HG02885 (cell line): ENCODE results near the gene SPATA6L.

Experiments
- ATAC-seq: cut with Tn5 transposase; IDR thresholded peaks from one replicate; pipeline ENCODE4 v1.9.1; 2021; ENCODE audit warnings: mild to moderate bottlenecking; ENCODE audit not compliant: unreplicated experiment, poor library complexity

SPATA6L gene

DNA sequence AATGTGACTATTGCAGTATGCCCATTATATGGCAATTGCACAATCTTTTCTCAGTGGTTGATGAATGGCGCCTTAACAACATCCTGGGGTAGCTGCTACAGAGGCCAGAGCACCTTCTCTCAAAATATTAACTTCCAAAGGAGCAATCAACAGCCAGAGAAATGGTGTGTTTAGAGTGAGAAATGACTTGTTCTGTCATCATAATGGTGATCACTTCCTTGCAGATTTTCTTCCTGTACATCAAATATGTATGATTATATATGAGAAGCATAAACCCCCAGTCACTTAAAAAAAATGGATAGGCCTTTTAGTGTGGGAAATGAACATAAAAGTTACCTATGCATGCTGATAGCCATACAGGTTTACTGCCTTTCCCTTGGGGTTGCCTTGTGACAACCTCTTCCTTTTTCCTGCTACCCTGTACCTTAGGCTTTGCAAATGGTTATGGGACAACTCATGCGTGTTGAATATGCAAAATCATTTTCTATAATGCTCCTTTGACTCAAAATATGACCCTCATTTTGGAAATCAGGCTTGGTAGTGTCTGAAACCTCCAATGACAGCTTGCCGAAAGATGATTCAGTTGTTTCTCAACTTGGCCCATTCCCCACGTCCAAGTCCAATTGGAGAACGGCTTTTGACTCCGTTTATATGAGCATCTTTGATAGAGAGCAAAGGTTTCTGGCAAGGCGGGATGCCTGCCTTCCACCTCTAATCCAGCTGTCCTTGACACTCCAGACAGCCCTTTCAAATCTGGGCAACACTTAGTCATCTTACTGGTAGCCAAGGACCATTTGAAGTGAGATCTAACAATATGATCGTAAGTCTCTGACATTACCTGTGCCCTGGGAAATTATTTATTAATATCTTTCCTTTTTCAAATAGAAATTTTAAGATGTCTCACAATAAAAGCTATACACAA lies 106.8 kb downstream of the SPATA6L start:
- peak; percentile 83 for ATAC-seq

DNA sequence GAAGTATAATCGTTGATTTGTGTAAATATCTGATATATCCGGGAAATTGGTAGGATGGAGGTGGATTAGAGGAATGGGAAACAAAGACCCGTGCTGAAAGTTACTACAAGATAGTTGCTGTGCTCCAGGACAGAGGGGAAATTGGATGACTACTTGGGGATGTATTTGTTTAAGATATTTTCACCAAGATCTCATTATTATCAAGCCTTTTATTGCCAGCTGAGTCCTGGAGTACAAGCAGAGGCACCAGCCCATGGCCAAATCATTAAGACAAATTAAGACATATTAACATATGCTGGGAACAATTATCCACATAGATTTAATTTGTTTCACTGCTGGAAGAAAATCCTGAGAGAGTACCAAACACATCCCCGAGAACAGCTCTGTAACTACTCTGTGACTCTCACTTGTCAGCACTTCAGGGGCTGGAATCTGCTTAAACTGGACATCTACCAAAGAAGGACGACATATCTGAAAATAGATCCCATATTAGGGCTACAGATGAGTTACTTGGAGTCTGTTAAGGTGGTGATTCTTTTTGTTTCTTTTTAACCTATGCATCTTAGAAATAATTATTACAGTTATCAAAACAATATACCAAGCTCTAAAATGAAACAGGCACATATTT lies 107.8 kb downstream of the SPATA6L start:
- ATAC-seq = no peak

DNA sequence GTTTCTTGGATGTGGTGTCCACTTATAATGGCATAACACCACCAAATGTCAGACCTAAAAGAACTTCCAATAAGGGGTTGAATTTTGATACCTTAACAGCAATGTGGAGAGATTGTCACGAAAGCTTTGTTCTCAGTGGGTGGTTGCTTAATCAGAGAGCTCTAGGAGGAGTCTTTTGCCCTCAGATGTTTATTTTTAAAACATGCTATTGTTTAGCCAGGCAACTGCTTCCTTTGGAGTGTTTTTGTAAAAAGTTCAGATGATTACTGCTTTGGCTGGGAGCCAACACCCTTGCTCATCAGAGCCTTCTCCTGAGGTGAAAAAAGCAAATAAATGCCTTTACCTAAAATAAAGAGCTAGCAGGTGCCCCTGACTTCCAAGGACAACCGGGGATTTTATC lies 111.0 kb downstream of the SPATA6L start:
- ATAC-seq = no peak

DNA sequence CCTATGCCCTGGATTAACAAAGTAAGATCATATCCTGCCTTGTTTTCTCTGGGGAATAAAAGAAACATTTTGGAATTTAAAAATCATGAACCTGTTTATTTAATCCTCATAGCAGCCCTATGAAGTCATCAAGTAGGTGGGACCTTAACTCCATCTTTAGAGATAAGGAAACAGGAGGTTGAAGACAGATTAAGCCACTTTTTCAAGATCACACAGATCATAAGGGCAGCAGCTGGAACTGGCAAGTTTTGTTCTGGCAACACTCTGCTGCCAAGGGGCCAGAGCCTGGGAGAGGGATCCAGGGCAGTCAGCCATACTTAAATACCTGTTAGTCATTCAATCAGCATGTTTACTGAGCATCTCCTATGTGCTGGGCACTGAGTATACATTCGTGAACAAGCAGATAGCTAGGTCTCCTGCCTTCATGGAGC lies 112.3 kb downstream of the SPATA6L start:
- no peak for ATAC-seq

DNA sequence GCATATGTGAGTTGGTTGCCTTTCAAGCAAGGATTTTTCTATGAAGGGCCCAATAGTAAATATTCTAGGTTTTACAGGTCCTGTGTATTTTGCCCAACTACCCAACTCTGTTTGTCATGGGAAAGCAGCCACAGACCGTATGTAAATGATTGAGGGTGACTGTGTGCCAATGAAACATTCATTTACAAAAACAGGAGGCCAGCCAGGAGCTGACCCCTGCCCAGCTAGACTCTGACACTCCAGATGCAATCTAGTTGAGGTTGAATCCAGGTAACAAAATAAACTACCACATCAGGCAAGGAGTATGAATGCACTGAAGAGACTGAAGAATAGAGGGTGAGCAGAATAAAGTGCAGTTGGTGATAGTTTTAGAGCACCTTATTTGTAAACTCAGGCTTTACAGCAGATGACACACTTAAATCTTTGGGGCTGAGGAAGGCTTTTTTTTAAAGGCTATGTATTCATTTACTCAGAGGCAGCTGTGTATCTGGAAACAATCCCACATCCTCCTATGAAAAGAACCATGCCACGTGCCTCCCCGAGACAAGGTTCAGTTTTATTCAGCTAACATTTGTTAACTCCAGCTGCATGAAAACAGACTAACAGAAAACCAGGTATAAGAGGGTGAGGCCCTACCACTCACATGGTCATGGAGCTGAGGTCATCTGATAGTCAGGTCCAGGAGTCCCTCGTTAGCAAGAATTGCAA lies 115.3 kb downstream of the SPATA6L start:
- ATAC-seq = no peak

DNA sequence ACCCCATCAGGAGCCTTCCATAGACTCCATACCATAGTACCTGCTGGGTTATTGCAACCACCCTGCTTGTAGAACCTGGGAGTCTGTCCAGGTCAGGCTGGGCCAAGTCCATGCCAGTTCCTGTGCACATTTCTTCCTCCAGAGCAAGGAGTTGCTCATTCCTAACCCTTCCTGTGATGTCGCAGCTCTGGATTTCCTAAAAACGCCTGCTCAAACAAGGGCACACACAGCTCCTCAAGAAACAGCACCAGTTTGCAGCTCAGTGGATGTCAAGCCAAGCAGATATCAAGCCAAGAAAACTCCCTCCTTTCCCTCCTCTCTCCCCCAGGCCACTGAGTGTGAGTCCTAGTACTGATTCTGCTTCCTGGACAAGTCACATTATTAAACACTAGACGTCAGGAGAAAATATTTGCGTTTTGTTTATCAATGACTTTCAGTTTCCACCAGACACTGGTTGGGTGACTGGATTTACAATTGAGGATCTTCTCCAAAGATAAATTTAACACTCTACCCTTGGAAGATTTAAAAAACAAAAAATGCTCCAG lies 116.5 kb downstream of the SPATA6L start:
- ATAC-seq = no peak

DNA sequence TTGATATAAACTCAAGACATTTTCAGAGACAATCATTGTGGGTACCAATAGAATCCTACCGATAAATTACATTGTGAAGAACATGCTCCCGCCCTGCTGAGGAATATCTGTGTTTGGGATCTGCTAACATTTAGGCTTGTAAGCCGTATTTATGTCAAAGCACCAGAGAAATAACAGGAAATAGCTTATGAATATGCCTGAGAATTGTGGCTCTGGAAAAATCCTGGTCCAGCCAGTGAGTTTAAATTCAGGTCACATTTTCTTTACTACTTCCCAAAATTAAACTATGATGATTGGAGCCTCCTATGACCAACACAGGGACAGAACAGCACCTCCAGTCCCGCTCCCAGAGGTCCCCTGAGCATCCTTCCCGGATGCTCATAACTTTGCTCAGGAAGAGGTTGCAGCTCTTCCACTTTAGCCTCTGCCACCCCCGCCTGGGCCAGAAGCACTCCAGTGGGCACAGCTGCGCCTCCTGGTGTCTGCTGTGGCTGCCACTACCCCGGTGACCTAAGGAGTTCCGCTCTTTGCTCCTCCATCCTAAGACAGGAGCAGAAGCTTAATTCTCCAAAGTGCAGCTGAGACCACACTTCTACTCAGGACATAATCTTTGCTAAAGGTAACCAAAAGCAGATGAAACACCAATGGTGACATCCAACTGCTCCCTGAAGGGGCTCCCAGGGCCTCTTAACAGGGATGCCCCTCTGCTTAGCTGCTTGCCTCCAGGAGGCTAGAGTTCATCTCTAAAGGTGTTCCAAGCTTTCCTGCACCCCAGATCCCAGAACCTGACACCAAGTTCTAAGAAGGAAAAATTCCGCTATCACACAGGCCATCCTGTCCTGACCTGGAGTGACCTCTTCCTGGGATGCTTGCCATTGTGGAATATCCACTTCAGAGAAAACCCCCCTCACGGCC lies 117.2 kb downstream of the SPATA6L start:
- ATAC-seq = no peak
